GM12878 (cell line): ENCODE data around the gene HIBCH. TPM values are rescaled to one million over a fixed set of nuclear protein-coding genes. Genes with fewer than 3 reads are reported as not detected.

Experiments used
- ATAC-seq: fragments of 200-7000 bp; cut with Tn5 transposase; 3 replicates; pipeline ENCODE4 v1.9.1; 2020; ENCODE audit warnings: mild to moderate bottlenecking, moderate library complexity
- BruUV-seq: library from RNA; stranded (reverse); fragments of 400-500 nt; replicated peaks from 2 replicates; lab custom pipeline; 2021; lab: Mats Ljungman, UMichigan
- CTCF ChIA-PET: fragments of 300-600 bp; sonication (Branson Sonifier 250); formaldehyde crosslinking; extraction: SDS; loops from one replicate; lab custom pipeline; 2021; ENCODE audit warnings: inconsistent platforms; lab: Yijun Ruan, JAX
- POLR2A ChIA-PET: fragments of 350-600 bp; formaldehyde crosslinking; extraction: SDS; loops from one replicate; lab custom pipeline; 2021; ENCODE audit warnings: inconsistent platforms; lab: Charles Lee
- RAD21 ChIA-PET: fragments of 300-600 bp; sonication (Branson Sonifier 250); formaldehyde crosslinking; loops from one replicate; lab custom pipeline; 2023; ENCODE audit warnings: antibody characterized with exemption; ENCODE audit not compliant: unreplicated experiment; lab: Charles Lee
- SMC1A ChIA-PET: fragments of 300-600 bp; sonication (Branson Sonifier 250); formaldehyde crosslinking; loops from one replicate; lab custom pipeline; 2023; ENCODE audit not compliant: unreplicated experiment, uncharacterized antibody; lab: Charles Lee
- DNase-seq: peaks from one replicate; pipeline ENCODE4 v3.0.0-alpha.2; 2011; ENCODE audit warnings: low read depth, low spot score
- FAIRE-seq: peaks from 3 replicates; lab custom pipeline; 2011; peaks lifted over from hg19 to GRCh38; lab: Jason Lieb, UNC
- H2AFZ ChIP-seq: 2 replicates; pipeline ENCODE4 v1.6.0; 2011; ENCODE audit warnings: low read depth, low read length, control low read depth; ENCODE audit not compliant: control insufficient read depth
- H3K27ac ChIP-seq: 2 replicates; pipeline ENCODE4 v1.5.1; 2011; ENCODE audit warnings: control low read depth; ENCODE audit not compliant: control insufficient read depth, insufficient read depth
- H3K27me3 ChIP-seq, 2 experiments: replicated peaks in 1 of 2; 2 replicates each; pipeline versions ENCODE4 v1.6.0 to v1.6.1; 2011; ENCODE audit warnings: low read length in 1 of 2; ENCODE audit not compliant: control insufficient read depth in 2 of 2, insufficient read depth in 2 of 2
- H3K36me3 ChIP-seq, 2 experiments: 2 replicates each; pipeline ENCODE4 v1.5.1; 2011; ENCODE audit warnings: low read length in 1 of 2; ENCODE audit not compliant: control insufficient read depth in 2 of 2, insufficient read depth in 2 of 2
- H3K4me1 ChIP-seq: 2 replicates; pipeline ENCODE4 v1.6.1; 2011; ENCODE audit warnings: mild to moderate bottlenecking, low read length, moderate library complexity, mixed read lengths; ENCODE audit not compliant: control insufficient read depth, insufficient read depth
- H3K4me2 ChIP-seq: 2 replicates; pipeline ENCODE4 v1.6.0; 2011; ENCODE audit warnings: control low read depth; ENCODE audit not compliant: control insufficient read depth, insufficient read depth
- H3K4me3 ChIP-seq: fragments of 200-600 bp; sonication (generic); 2 replicates; pipeline ENCODE4 v1.5.1; 2016
- H3K79me2 ChIP-seq: 2 replicates; pipeline ENCODE4 v1.6.0; 2011; ENCODE audit warnings: low read length; ENCODE audit not compliant: control insufficient read depth, insufficient read depth
- H3K9ac ChIP-seq: 2 replicates; pipeline ENCODE4 v1.8.0; 2011; ENCODE audit warnings: low read length, control low read depth, mixed read lengths; ENCODE audit not compliant: control insufficient read depth, insufficient read depth
- H3K9me3 ChIP-seq: replicated peaks from 3 replicates; pipeline ENCODE4 v1.5.1; 2011; ENCODE audit warnings: mild to moderate bottlenecking, low read length; ENCODE audit not compliant: control insufficient read depth, insufficient read depth
- H4K20me1 ChIP-seq: 2 replicates; pipeline ENCODE4 v1.6.0; 2011; ENCODE audit not compliant: control insufficient read depth, insufficient read depth
- CBFB ChIP-seq: IDR thresholded peaks from 2 replicates; pipeline ENCODE4 v1.6.1; 2016; ENCODE audit warnings: antibody characterized with exemption, low read depth
- ETV6 ChIP-seq, 2 experiments: fragments of 450-650 bp in 1 of 2; IDR thresholded peaks in 1 of 2; conservative IDR thresholded peaks in 1 of 2; 2 replicates each; pipeline ENCODE4 v1.6.1; 2014; ENCODE audit warnings: antibody characterized with exemption in 1 of 2, borderline replicate concordance in 1 of 2, low read depth in 1 of 2, mild to moderate bottlenecking in 1 of 2, moderate library complexity in 1 of 2
- MEF2A ChIP-seq: IDR thresholded peaks from 2 replicates; pipeline ENCODE4 v1.6.1; 2011; ENCODE audit warnings: low read depth, mild to moderate bottlenecking, low read length, moderate library complexity; ENCODE audit not compliant: insufficient read depth
- NBN ChIP-seq: fragments of 450-650 bp; IDR thresholded peaks from 2 replicates; pipeline ENCODE4 v1.6.1; 2016
- PAX8 ChIP-seq: fragments of 450-650 bp; IDR thresholded peaks from 2 replicates; pipeline ENCODE4 v1.6.1; 2017; ENCODE audit warnings: mild to moderate bottlenecking, moderate library complexity
- SPI1 ChIP-seq: IDR thresholded peaks from 2 replicates; pipeline ENCODE4 v1.6.1; 2011; ENCODE audit warnings: low read depth, mild to moderate bottlenecking, low read length, moderate library complexity, borderline replicate concordance; ENCODE audit not compliant: insufficient read depth
- WGBS: methylation state at CpG from one replicate; pipeline ENCODE4 v1.1.6; 2016; ENCODE audit warnings: low lambda C conversion rate; ENCODE audit not compliant: insufficient replicate concordance, insufficient coverage; ENCODE audit errors: missing lambda C conversion rate; 5-methylcytosine and 5-hydroxymethylcytosine counted together
- in situ Hi-C: fragments of 300-500 bp; cut with MboI; formaldehyde crosslinking; loops from 9 replicates; pipeline ENCODE4 v1.14.3; 2018; ENCODE audit warnings: mixed read lengths
- intact Hi-C: fragments of 100-400 bp; cut with micrococcal nuclease; formaldehyde crosslinking; loops from one replicate; pipeline ENCODE4 v1.14.2; 2022; ENCODE audit not compliant: unreplicated experiment
- polyA plus RNA-seq, 11 experiments: library from polyadenylated mRNA; depleted of rRNA in 4 of 11; unstranded in 6 of 11; stranded (reverse) in 5 of 11; fragments of >200 nt; fragmentation: Nextera tagmentation in 4 of 11; fragmentation: Illumina TruSeq in 1 of 11; extraction: Ambion mirVana in 4 of 11; extraction: Trizol in 1 of 11; gene quantifications; 1 replicate in 1 of 11; 2 replicates in 10 of 11; pipeline versions ENCODE4 v1.2.1 to v1.2.3, GENCODE V29; 2011 to 2016; ENCODE audit warnings: inconsistent platforms in 2 of 11, missing spikeins in 2 of 11, low read depth in 1 of 11
- total RNA-seq, 4 experiments: library from RNA; depleted of rRNA in 3 of 4; stranded (reverse); fragments of >200 nt in 3 of 4; fragmentation: Illumina TruSeq in 1 of 4; extraction: Trizol in 1 of 4; gene quantifications; 2 replicates each; pipeline versions ENCODE4 v1.2.1 to v1.2.3, GENCODE V29; 2013 to 2021
- TF ChIP-seq, protein P1 (sequence below): IDR thresholded peaks from 2 replicates; pipeline ENCODE4 v1.6.1; 2011; ENCODE audit warnings: borderline replicate concordance, low read depth, mild to moderate bottlenecking, moderate library complexity, low read length; ENCODE audit not compliant: insufficient read depth, poor library complexity, severe bottlenecking

HIBCH gene
- total and polyA plus RNA-seq, 10 of the 15 experiments (the other 5 are each of a cell fraction or from before 2014, with no cell fraction given): 22.3 to 81.0 (median 37.4) TPM

- H4K20me1 ChIP-seq: no peaks in the 10 kb centered on the region
- no peak for FAIRE-seq
- TF ChIP-seq CBFB (no peak), ETV6 (conservative IDR thresholded peaks at IDR 0.05 in 1 of 2, IDR thresholded peaks at IDR 0.05 in 1 of 2; ENCODE audit: borderline replicate concordance in 1 of 2, low read depth in 1 of 2) (no peak), SPI1 (no peak), MEF2A (no peak), NBN (no peak), PAX8 (no peak)
- TF ChIP-seq, protein P1, sequence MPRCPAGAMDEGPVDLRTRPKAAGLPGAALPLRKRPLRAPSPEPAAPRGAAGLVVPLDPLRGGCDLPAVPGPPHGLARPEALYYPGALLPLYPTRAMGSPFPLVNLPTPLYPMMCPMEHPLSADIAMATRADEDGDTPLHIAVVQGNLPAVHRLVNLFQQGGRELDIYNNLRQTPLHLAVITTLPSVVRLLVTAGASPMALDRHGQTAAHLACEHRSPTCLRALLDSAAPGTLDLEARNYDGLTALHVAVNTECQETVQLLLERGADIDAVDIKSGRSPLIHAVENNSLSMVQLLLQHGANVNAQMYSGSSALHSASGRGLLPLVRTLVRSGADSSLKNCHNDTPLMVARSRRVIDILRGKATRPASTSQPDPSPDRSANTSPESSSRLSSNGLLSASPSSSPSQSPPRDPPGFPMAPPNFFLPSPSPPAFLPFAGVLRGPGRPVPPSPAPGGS: no peak
- 0% methylated on average over 1 of the region's 1 CpG for WGBS
- no peak overlapping the region for H3K27ac ChIP-seq
- no peak for ATAC-seq
- no peak overlapping the region for H3K9ac ChIP-seq
- BruUV-seq: no TSS peak
- no peak for DNase-seq
- no peaks in the 10 kb centered on the region for H3K4me1 ChIP-seq
- no peak overlapping the region for H3K4me2 ChIP-seq
- intact Hi-C loops (no loop called here), in situ Hi-C loops (no loop called here)
- no peak overlapping the region for H2AFZ ChIP-seq
- no peaks in the 10 kb centered on the region for H3K79me2 ChIP-seq
- H3K27me3 ChIP-seq: no peaks in the 10 kb centered on the region
- CTCF ChIA-PET: interaction anchor here (0.6 to 1.4 kb wide), 3 partner anchors 16 to 114 kb away, joined by 3 read pairs; no protein-coding TSS in a partner anchor
- POLR2A ChIA-PET: interaction anchor here (1.0 kb wide), 1 partner anchor 10 kb away, joined by 3 read pairs; no protein-coding TSS in a partner anchor
- SMC1A ChIA-PET: interaction anchor here (0.8 to 1.6 kb wide), 7 partner anchors 10 to 77 kb away, joined by 3 to 4 read pairs (median 3); a partner anchor contains a TSS
- RAD21 ChIA-PET: no interaction called here
- no peaks in the 10 kb centered on the region for H3K9me3 ChIP-seq
- H3K4me3 ChIP-seq: no peak overlapping the region
- peaks cover 0 to 14% of the 10 kb centered on the region in 2 experiments; a peak in 2 of 4 replicates for H3K36me3 ChIP-seq
These were observed 120.1 kb downstream of the HIBCH start for GRCh38 chr2:190199530-190199929.
